ENCODE measurements around the gene HOXB5.
A peak's percentile ranks its signal among the peaks of the same experiment; 100 is the strongest.

The HOXB5 gene

GRCh38 chr17:48559122-48559839, 34.3 kb downstream of the HOXB5 start:
- DNase-seq: no peak

DNA sequence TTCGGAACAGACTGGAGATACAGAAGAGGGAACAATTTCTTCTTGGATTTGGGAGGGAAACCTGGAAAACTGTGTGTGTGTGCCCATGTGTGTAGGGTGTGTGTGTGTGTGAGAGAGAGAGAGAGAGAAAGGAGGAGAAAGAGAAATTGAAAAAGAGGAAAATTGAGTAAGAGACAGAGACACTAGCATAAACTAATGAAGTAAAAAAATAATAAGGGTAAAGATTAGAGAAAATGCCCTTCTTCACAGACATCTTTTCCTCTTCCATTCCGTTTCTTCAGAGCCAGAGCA, 34.8 kb downstream of the HOXB5 start:
- no peak for DNase-seq

DNA sequence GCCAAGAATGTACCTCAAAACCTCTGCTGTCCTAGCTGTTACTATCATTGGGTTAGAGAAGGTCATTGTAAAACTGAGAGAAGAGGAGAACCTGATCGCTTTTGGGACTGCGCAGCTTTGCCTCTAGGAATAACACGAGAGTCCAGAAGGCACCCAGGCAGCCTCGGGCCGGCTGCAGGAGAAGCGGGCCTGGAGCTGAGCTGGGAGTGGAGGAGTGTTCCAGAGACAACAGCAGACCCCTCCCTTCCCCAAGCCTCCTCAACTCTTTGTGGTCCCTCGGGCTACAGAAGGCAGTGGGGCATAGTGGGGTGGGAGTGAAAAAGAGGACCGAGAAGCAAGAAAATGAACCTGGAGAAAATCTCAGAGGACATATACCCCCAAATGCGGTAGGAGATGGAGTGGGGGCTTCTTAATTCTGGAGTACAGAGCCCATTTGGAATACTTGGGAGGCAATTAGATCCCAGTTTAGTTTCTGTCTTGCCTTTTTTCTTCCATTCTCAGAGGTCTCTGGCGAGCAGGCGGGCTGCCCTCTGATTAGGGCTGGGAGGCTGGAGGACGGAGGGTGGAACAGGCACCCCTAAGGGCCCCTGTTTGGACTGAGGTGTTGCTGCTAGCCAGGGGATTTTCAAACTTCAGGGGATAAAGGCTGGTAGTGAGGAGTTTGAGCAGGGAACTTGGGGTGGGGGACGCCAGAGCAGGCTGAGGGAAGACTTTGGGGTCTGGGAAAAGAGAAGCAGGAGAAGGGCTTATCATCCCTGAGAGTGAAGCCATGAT, 35.3 kb downstream of the HOXB5 start:
- no peak for DNase-seq

GRCh38 chr17:48556576-48557401, 36.8 kb downstream of the HOXB5 start:
- no peak for DNase-seq

- no peak for DNase-seq
Measured at GRCh38 chr17:48556229-48556575, 37.4 kb downstream of the HOXB5 start.

DNA sequence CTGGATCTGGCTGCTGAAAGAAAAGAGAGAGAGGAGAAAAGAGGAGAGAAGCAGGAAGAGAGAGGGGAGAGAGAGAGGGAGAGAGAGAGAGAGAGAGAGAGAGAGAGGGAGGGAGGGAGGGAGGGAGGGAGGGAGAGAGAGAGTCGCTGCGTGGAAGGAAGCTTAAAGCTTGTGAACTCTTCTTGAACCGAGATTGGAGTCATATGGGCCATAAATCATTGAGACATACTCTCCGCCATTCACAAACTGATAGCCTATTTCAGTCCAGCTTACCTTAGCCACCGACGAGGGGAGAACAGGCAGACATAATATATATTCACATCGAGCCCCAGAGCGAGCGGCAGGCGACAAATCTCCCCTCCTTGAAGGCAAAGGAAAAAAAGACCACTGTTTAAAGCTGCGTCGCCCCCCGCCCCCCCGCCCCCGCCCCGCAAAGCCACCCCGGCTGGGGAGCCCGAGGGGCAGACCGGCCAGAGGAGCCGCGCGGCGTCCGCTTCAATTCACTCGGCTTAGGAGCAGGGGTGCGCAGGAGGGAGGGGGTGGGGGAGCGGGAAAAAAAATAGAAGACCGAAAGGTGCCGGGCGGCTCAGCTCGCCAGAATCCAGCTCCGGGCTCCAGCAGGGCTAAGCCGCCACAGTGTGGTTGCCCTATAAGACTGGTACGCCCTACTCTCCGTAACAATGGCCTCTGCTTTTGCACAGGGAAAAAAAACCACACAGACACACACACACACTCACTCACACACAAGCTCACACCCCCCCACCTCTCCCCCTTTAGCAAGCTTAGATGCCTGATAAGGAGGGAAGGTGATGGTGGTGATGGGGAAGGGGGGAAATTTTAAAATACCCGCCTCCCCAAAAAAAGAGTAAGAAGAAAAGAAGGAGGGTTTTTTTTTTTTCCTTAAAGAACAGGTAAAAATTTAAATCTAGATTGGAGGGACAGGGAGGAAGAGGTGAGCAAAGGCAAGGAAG, 38.0 kb downstream of the HOXB5 start:
- DNase-seq: no peak

- no peak for DNase-seq
Measured at GRCh38 chr17:48554412-48555257, 38.9 kb downstream of the HOXB5 start.

GRCh38 chr17:48553826-48554225, 39.8 kb downstream of the HOXB5 start:
- no peak for DNase-seq

DNA sequence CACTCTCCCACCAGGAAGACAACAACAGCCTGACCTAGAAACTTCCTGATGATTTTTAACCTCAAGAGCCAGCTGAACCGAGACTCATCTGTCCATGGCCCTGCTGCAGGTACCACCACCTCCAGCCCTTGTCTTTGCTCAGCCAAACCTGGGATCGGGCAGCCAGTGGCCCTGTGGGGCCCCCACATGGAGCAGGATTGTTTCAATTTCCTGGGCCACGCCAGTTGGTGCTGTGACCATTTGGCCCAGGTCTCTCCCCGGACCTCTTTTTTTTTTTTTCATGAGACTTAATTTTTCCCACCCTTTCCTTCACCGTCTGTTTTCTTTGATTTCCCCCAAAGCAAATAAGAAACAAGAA, 40.4 kb downstream of the HOXB5 start:
- no peak for DNase-seq

DNA sequence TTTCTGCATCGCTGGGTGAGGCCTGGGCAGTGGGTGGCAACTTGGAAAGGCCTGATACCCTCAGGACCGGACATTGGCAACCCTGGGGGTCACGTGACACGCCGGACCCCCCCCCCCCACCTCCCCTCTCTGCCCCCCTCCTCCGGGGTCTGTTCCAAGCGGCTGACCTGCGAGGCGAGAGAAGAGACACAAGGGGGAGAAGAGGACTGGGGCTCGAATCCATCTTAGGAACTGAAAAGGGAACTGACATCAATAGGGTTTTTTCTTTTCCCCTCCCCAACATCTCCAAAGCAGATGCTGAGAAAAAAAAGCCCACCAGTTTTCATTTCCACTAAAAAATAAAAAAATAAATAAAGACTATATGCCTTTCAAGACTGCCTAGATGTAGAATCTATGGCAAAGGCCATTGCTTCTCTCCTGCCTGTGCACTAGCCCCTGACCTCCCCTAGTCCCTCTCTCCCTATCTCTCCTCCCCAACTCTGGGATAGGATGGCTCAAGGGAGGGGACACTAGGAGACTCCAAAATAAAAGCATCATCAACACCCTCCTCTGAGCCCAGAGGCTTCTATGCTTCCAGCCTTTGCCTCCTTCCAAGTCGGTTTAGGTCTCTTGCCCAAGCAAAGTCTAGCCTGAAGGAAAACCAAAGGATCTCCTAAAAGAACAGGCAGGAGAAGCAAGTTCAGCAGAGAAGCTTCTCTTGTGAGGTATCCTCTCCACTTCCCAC, 41.0 kb downstream of the HOXB5 start:
- DNase-seq: no peak

DNA sequence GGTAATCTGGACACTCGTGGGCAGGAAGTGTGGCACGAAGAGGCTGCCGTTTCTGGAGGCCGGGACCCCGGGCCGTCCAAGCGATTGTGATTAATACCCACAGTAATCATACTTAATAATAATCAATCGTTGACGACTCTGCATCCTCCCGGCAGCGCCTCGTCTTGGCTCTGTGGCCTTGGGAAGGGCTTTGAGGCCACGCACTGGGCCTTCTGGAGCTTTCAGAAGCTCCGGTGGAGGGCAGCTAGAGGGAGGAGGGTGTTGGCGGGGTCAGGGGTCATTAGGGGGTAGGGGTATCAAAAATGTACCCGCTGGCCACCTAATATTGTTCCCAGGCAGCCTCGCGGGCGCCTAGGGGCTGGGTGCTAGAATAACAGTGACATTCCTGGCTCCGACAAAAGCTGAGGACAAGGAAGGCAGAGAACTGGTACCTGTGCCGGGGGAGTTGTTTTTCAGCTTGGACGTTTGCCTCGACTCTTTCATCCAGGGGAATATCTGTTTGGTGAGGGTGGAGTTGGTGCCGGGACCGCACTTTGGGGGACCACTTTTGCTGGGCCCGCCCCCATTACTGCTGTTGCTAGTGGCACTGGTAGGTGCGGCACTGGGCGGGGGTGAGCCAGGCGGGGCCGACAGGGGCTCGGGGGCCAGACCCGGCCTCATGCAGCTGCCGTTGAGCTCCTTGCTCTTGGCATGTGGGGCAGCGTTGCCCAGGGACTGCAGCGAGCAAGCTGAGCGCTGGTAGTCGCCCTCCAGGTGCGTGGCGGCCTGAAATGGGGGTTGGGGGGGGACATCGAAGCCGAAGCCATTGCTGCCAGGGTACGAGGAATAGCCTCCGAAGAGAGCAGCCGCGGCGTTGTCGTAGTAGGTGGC, 41.7 kb downstream of the HOXB5 start:
- DNase-seq: no peak

DNA sequence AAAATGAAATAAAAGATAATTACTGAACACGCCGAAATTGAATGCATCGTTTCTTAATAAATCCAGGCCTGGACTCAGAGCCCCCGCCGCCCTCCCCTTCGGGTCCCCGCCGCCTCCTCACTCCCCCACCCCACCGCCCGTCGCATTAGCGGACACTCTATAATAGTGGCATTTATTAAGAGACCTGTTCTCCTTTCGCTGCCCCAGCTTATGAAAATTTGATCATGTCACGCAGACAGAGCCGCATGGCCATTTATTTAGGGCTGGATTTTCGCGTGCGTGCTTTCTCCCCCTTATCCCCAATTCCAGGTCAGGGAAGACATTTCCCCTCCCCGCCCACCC, 42.4 kb downstream of the HOXB5 start:
- no peak for DNase-seq

- no peak for DNase-seq
Measured at GRCh38 chr17:48550502-48551213, 42.9 kb downstream of the HOXB5 start.

DNA sequence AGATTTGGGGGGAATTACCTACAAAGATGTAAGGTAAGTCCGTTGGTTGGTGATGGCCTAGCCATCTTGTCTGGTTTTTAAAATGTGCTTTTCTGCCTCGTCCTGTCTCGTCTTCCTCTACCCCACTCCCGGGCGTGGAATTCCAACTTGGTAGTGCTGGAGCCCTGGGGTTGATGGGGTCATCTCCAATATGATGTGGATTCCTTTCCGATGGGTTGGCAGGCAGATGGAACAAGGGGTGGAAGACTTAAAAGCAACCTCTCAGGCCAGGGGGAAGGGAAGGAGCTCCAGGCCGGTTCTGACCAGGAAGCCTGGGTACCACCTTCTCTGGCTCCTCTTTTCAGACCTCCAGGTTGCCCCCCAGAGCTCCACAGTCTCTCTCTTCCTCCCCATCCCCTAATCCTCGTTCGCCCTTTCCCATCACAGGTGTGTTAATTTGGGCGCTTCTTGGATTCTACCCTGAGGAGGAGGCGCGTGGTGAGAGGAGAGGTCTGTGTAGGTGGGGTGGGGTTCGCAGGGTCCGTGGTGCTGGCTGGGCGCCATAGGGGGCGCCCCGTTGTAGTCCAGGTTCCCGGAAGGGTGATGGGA, 43.6 kb downstream of the HOXB5 start:
- no peak for DNase-seq

GRCh38 chr17:48549281-48549630, 44.3 kb downstream of the HOXB5 start:
- no peak for DNase-seq

GRCh38 chr17:48548523-48549280, 44.9 kb downstream of the HOXB5 start:
- no peak for DNase-seq

DNA sequence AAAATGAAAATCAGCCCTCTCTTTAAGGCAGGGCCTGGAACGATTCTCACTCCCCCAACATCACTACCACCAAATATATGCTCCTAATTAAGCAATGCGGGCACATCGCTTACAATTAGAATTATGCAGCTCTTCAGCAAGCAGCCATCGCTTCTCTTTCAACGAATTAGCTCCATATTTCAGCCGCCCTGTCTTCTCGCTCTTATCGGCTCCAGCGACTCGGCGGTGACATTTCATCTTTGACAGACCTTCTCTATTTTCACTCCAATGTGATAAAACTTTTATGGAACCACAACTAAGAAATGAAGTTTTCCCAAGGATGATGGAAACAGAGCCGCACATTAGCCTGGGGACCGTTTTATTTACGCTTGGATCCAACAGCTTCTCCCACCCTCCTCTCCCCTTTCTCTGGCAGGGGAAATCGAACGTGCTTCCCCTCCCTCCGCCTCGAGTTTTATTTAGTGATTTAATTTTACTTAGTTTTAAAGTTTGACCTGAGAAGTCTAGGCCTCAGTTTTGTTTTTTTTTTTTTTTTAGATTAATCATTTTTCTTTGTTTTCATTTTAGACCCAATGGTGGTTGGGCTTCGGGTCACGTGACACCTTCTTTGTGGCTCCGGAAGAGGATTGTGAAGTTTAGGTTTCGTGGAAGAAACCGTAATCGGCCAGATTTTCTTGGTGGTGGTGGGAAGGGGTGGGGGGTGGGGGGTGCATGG, 45.6 kb downstream of the HOXB5 start:
- DNase-seq: peak in 3 of 4 experiments; percentile 9 to 35 (median 27)

Data from suppressor macrophage (primary cell).